SH-SY5Y (cell line): ENCODE measurements around the gene MBD6.

Source experiments
- GATA2 ChIP-seq: IDR thresholded peaks from 2 replicates; pipeline ENCODE4 v1.6.1; 2011; ENCODE audit warnings: mild to moderate bottlenecking, low read depth, low read length
- GATA3 ChIP-seq: IDR thresholded peaks from 2 replicates; pipeline ENCODE4 v1.6.1; 2011; ENCODE audit warnings: low read depth, mild to moderate bottlenecking, low read length, moderate library complexity

GRCh38 chr12:57552835-57553313, 30.2 kb downstream of the MBD6 start:
- TF ChIP-seq GATA2, result no peak
- no peak for TF ChIP-seq GATA3
